Prostate gland (tissue), 2 donors: ENCODE measurements around the gene LMLN. TPM values are rescaled to one million over a fixed set of nuclear protein-coding genes. Genes with fewer than 3 reads are reported as not detected.

Experiments
- DNase-seq: peaks from one replicate; pipeline ENCODE4 v3.0.0-alpha.2; 2019; ENCODE audit warnings: low spot score
- H3K27ac ChIP-seq, 2 donors: fragments of 200-600 bp; sonication (generic); 2 replicates each; pipeline ENCODE4 v1.5.1; 2017 to 2019
- H3K27me3 ChIP-seq: fragments of 200-600 bp; sonication (generic); replicated peaks from 2 replicates; pipeline ENCODE4 v1.5.1; 2019; ENCODE audit not compliant: insufficient read depth
- H3K36me3 ChIP-seq, 2 donors: fragments of 200-600 bp; sonication (generic); 1 replicate in 1 of 2; 2 replicates in 1 of 2; pipeline versions ENCODE4 v1.5.1 to v1.8.1; 2017 to 2019
- H3K4me1 ChIP-seq: fragments of 200-600 bp; sonication (generic); replicated peaks from 2 replicates; pipeline ENCODE4 v1.5.1; 2019
- H3K4me3 ChIP-seq, 2 donors: fragments of 200-600 bp; sonication (generic); 2 replicates each; pipeline ENCODE4 v1.5.1; 2017 to 2019
- H3K9me3 ChIP-seq: fragments of 200-600 bp; sonication (generic); 2 replicates; pipeline ENCODE4 v1.5.1; 2017
- CTCF ChIP-seq, 4 experiments: fragments of 200-600 bp in 2 of 4; fragments of 450-650 bp in 2 of 4; sonication (generic) in 2 of 4; IDR thresholded peaks; 1 replicate in 3 of 4; 2 replicates in 1 of 4; pipeline ENCODE4 v1.5.1; 2016 to 2019; ENCODE audit warnings: antibody characterized with exemption in 4 of 4, mild to moderate bottlenecking in 2 of 4, moderate library complexity in 2 of 4
- POLR2A ChIP-seq: fragments of 450-650 bp; IDR thresholded peaks from one replicate; pipeline ENCODE4 v1.6.1; 2016; ENCODE audit warnings: antibody characterized with exemption, mild to moderate bottlenecking
- POLR2AphosphoS5 ChIP-seq: sonication (generic); formaldehyde crosslinking; IDR thresholded peaks from one replicate; pipeline ENCODE4 v1.6.1; 2017; ENCODE audit warnings: antibody characterized with exemption
- WGBS: methylation state at CpG from one replicate; pipeline ENCODE4 v1.1.5; 2018; 5-methylcytosine and 5-hydroxymethylcytosine counted together
- intact Hi-C: fragments of 100-400 bp; cut with DNase I; formaldehyde crosslinking; loops from one replicate; pipeline ENCODE4 v1.14.2; 2022
- total RNA-seq, 2 donors: library from RNA; depleted of rRNA; stranded (reverse); fragments of >200 nt; gene quantifications; one replicate each; pipeline ENCODE4 v1.1.0, GENCODE V29; 2016

The LMLN gene
- total RNA-seq, 2 donors from 2014 or later: 6.8 to 16.9 TPM

- intact Hi-C loops: no loop called here
- H3K36me3 ChIP-seq: no peaks in the 10 kb centered on the region
- H3K9me3 ChIP-seq: no peaks in the 10 kb centered on the region
- no peaks in the 10 kb centered on the region for H3K4me1 ChIP-seq
- WGBS: 50% methylated on average over 1 of the region's 1 CpG
- H3K27ac ChIP-seq: no peak overlapping the region
- DNase-seq: no peak
- H3K4me3 ChIP-seq: no peak overlapping the region
- TF ChIP-seq POLR2A (no peak), CTCF (IDR thresholded peaks at IDR 0.05) (no peak), POLR2AphosphoS5 (no peak)
- H3K27me3 ChIP-seq: no peaks in the 10 kb centered on the region
Observed at GRCh38 chr3:198062068-198062465, 102.0 kb downstream of the LMLN start.

- no peak overlapping the region for H3K27ac ChIP-seq
- H3K36me3 ChIP-seq: no peaks in the 10 kb centered on the region
- H3K27me3 ChIP-seq: no peaks in the 10 kb centered on the region
- TF ChIP-seq POLR2A (no peak), CTCF (IDR thresholded peaks at IDR 0.05) (no peak), POLR2AphosphoS5 (no peak)
- no peak for DNase-seq
- H3K4me3 ChIP-seq: no peak overlapping the region
- 77% methylated on average over 5 of the region's 5 CpGs for WGBS
- H3K4me1 ChIP-seq: no peaks in the 10 kb centered on the region
- intact Hi-C loops: no loop called here
- no peaks in the 10 kb centered on the region for H3K9me3 ChIP-seq
Observed at GRCh38 chr3:198064420-198064819, 104.4 kb downstream of the LMLN start.

GRCh38 chr3:198065897-198066296, 105.9 kb downstream of the LMLN start:
- Histone ChIP-seq H3K4me3 (no peak overlapping the region), H3K27ac (no peak overlapping the region), H3K36me3 (no peaks in the 10 kb centered on the region), H3K9me3 (no peaks in the 10 kb centered on the region), H3K4me1 (no peaks in the 10 kb centered on the region), H3K27me3 (no peaks in the 10 kb centered on the region)
- TF ChIP-seq CTCF (IDR thresholded peaks at IDR 0.05): no peak
- TF ChIP-seq POLR2A: no peak
- TF ChIP-seq POLR2AphosphoS5: no peak
- WGBS: 88% methylated on average over 2 of the region's 2 CpGs
- intact Hi-C loops: no loop called here
- no peak for DNase-seq

GRCh38 chr3:198067416-198067815, 107.4 kb downstream of the LMLN start:
- H3K27me3 ChIP-seq: no peaks in the 10 kb centered on the region
- 60% methylated on average over 2 of the region's 2 CpGs for WGBS
- H3K36me3 ChIP-seq: no peaks in the 10 kb centered on the region
- H3K9me3 ChIP-seq: no peaks in the 10 kb centered on the region
- TF ChIP-seq POLR2A: no peak
- no peak for TF ChIP-seq POLR2AphosphoS5
- TF ChIP-seq CTCF (IDR thresholded peaks at IDR 0.05): no peak
- H3K4me1 ChIP-seq: no peaks in the 10 kb centered on the region
- DNase-seq: no peak
- intact Hi-C loops: no loop called here
- H3K27ac ChIP-seq: no peak overlapping the region
- no peak overlapping the region for H3K4me3 ChIP-seq

GRCh38 chr3:198070871-198071270, 110.9 kb downstream of the LMLN start:
- H3K27ac ChIP-seq: no peak overlapping the region
- no peaks in the 10 kb centered on the region for H3K4me1 ChIP-seq
- TF ChIP-seq POLR2A (no peak), CTCF (IDR thresholded peaks at IDR 0.05) (no peak), POLR2AphosphoS5 (no peak)
- no peaks in the 10 kb centered on the region for H3K9me3 ChIP-seq
- WGBS: 57% methylated on average over 5 of the region's 5 CpGs
- no peak overlapping the region for H3K4me3 ChIP-seq
- DNase-seq: no peak
- H3K36me3 ChIP-seq: no peaks in the 10 kb centered on the region
- intact Hi-C loops: no loop called here
- no peaks in the 10 kb centered on the region for H3K27me3 ChIP-seq
